ENCODE data around the gene STK32B.
"Not testable (repeated sequence)": the region's sequence is repeated elsewhere in the genome, so short reads cannot be mapped to it uniquely, and the experiment has no call there.

The STK32B gene

DNA sequence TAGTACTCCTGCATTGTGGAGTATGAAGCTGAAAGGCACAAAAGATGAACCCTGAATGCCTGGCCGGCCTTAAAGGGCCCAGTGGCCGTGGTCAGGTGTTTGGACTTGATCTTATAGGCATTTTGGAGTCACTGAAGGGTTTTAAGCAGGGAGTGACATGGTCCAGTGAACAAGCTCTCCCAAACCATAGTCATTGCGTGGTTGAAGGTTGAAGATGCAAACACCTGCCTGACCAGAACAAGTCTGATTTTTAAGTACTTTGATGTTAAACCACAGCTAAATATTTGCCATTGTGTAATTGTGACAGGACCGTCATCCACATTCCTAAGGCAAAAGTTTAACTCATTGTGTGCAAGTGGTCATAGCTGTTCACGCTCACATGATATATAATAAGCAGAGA, 3.3 kb downstream of the STK32B start:
- H3K27me3 Mint-ChIP-seq: peaks cover 41 to 66% of the 10 kb centered on the region in 2 donors
- no peak overlapping the region for H3K4me3 Mint-ChIP-seq
- H3K27ac Mint-ChIP-seq: no peak overlapping the region
- H3K4me1 Mint-ChIP-seq (ENCODE audit: low read depth in 2 of 2): peaks cover 7 to 10% of the 10 kb centered on the region in 2 donors
- no peaks in the 10 kb centered on the region for H3K36me3 Mint-ChIP-seq (ENCODE audit: insufficient read depth)
- ATAC-seq (replicated peaks) (no peak), DNase-seq (no peak)
- peaks cover 0 to 2% of the 10 kb centered on the region in 2 donors for H3K9me3 Mint-ChIP-seq

GRCh38 chr4:5055411-5055810, 4.1 kb downstream of the STK32B start:
- peaks cover 0 to 2% of the 10 kb centered on the region in 2 donors for H3K9me3 Mint-ChIP-seq
- H3K4me3 Mint-ChIP-seq: no peak overlapping the region
- peaks cover 7% of the 10 kb centered on the region in 2 donors for H3K4me1 Mint-ChIP-seq (ENCODE audit: low read depth in 2 of 2)
- ATAC-seq (replicated peaks) (no peak), DNase-seq (no peak)
- no peaks in the 10 kb centered on the region for H3K36me3 Mint-ChIP-seq (ENCODE audit: insufficient read depth)
- no peak overlapping the region for H3K27ac Mint-ChIP-seq
- peaks cover 36 to 57% of the 10 kb centered on the region in 2 donors for H3K27me3 Mint-ChIP-seq

GRCh38 chr4:5066101-5066500, 14.8 kb downstream of the STK32B start:
- Mint-ChIP-seq H3K9me3 (peaks cover 0 to 2% of the 10 kb centered on the region in 2 donors), H3K36me3 (ENCODE audit: insufficient read depth) (no peaks in the 10 kb centered on the region), H3K4me3 (no peak overlapping the region), H3K27me3 (peaks cover 10 to 18% of the 10 kb centered on the region in 2 donors), H3K27ac (no peak overlapping the region), H3K4me1 (ENCODE audit: low read depth in 2 of 2) (no peaks in the 10 kb centered on the region)
- ATAC-seq (replicated peaks) (no peak), DNase-seq (no peak)

GRCh38 chr4:5066968-5067367, 15.7 kb downstream of the STK32B start:
- not testable (repeated sequence) for H3K9me3 Mint-ChIP-seq; H3K27ac Mint-ChIP-seq; H3K36me3 Mint-ChIP-seq (ENCODE audit: insufficient read depth); DNase-seq; ATAC-seq (replicated peaks); H3K4me1 Mint-ChIP-seq (ENCODE audit: low read depth in 2 of 2); H3K4me3 Mint-ChIP-seq
- peaks cover 10 to 16% of the 10 kb centered on the region in 2 donors for H3K27me3 Mint-ChIP-seq

DNA sequence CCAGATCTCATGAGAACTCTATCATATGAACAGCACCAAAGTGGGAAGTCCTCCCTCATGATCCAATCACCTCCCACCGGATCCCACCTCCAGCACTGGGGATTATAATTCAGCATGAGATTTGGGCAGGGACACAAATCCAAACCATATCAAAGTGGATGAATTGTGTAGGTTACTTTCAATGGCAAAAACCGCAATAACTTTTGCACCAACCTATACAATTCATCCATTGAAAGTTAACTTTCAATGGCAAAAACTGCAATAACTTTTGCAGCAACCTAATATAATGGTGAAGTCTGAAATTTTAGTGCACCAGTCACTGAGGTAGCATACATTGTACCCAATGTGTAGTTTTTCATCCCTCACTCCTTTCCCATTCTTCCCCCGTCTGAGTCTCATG, 16.6 kb downstream of the STK32B start:
- Mint-ChIP-seq H3K9me3 (peaks cover 0 to 2% of the 10 kb centered on the region in 2 donors), H3K4me3 (no peak overlapping the region), H3K4me1 (ENCODE audit: low read depth in 2 of 2) (no peaks in the 10 kb centered on the region), H3K27ac (no peak overlapping the region), H3K27me3 (peaks cover 10 to 17% of the 10 kb centered on the region in 2 donors), H3K36me3 (ENCODE audit: insufficient read depth) (no peaks in the 10 kb centered on the region)
- DNase-seq: no peak
- ATAC-seq (replicated peaks): no peak

DNA sequence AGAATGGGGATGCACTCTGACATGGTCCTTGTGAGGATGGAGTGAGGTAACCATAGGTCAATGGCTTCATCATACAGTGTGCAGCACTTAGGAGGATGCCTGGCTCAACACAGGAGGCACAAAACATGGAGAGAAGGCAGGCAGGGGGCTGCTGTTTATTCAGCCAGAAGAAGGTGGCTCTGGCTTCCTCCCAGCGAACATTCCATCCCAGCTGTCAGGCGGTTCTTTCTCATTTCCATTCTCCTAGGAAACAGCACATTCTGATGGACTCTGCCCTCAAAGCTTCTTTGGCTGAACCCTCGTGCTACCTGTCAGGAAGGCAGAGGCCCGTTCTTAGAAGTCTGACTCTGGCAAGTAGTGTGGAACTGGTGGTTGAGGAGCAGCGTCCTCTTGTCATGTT, 18.6 kb downstream of the STK32B start:
- DNase-seq (no peak), ATAC-seq (replicated peaks) (no peak)
- no peaks in the 10 kb centered on the region for H3K36me3 Mint-ChIP-seq (ENCODE audit: insufficient read depth)
- H3K4me1 Mint-ChIP-seq (ENCODE audit: low read depth in 2 of 2): no peaks in the 10 kb centered on the region
- peaks cover 0 to 2% of the 10 kb centered on the region in 2 donors for H3K9me3 Mint-ChIP-seq
- H3K4me3 Mint-ChIP-seq: no peak overlapping the region
- H3K27ac Mint-ChIP-seq: no peak overlapping the region
- H3K27me3 Mint-ChIP-seq: peaks cover 10 to 21% of the 10 kb centered on the region in 2 donors

DNA sequence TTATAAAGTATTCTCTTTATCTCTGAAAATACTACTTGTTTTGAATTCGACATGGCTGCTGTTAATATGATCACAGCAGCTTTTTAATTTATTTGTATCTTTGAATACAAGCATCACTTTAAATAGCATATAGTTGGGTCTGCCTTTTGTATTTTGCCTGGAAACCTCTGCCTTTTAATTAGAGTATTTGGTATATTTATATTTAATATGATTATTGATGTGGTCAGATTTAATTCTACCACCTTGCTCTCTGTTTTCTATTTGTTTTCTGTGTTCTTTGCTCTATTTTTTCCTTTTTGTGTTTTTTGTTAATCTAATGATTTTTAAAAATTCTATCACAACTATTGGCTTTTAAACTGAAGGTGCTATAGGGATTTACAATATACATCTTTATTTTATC, 21.7 kb downstream of the STK32B start:
- DNase-seq (no peak), ATAC-seq (replicated peaks) (no peak)
- H3K4me1 Mint-ChIP-seq (ENCODE audit: low read depth in 2 of 2): no peaks in the 10 kb centered on the region
- H3K9me3 Mint-ChIP-seq: peaks cover 0 to 2% of the 10 kb centered on the region in 2 donors
- H3K27ac Mint-ChIP-seq: no peak overlapping the region
- H3K4me3 Mint-ChIP-seq: no peak overlapping the region
- H3K27me3 Mint-ChIP-seq: peaks cover 10 to 19% of the 10 kb centered on the region in 2 donors
- no peaks in the 10 kb centered on the region for H3K36me3 Mint-ChIP-seq (ENCODE audit: insufficient read depth)

GRCh38 chr4:5078009-5078408, 26.7 kb downstream of the STK32B start:
- no peak for DNase-seq
- Mint-ChIP-seq H3K27me3 (peaks cover 23 to 34% of the 10 kb centered on the region in 2 donors), H3K27ac (no peak overlapping the region), H3K36me3 (ENCODE audit: insufficient read depth) (no peaks in the 10 kb centered on the region), H3K4me1 (ENCODE audit: low read depth in 2 of 2) (no peaks in the 10 kb centered on the region), H3K4me3 (no peak overlapping the region), H3K9me3 (peaks cover 8 to 9% of the 10 kb centered on the region in 2 donors)
- no peak for ATAC-seq (replicated peaks)

DNA sequence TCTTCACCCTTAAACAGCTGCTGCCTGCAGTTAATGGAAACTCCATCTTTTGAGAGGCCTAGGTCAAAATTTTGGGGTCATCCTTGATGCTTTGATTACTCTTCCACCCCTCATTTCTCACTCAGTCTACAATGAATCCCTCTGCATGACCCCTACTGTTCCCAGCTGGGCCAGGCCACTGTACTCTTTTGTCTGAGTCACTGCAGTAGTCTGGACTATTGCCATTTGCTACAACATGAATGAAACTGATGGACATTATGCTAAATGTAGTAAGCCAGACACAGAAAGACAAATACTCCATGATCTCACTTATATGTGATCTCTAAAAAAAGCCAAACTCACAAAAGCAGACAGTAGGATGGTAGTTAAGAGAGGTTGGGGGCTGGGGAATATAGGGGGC, 28.3 kb downstream of the STK32B start:
- Mint-ChIP-seq H3K4me1 (ENCODE audit: low read depth in 2 of 2) (no peaks in the 10 kb centered on the region), H3K27me3 (peaks cover 23 to 36% of the 10 kb centered on the region in 2 donors), H3K4me3 (no peak overlapping the region), H3K36me3 (ENCODE audit: insufficient read depth) (peaks cover 3% of the 10 kb centered on the region), H3K27ac (no peak overlapping the region), H3K9me3 (peaks cover 8 to 11% of the 10 kb centered on the region in 2 donors)
- ATAC-seq (replicated peaks): no peak
- DNase-seq: no peak

- Mint-ChIP-seq H3K36me3 (ENCODE audit: insufficient read depth) (peaks cover 3% of the 10 kb centered on the region), H3K9me3 (peaks cover 8 to 11% of the 10 kb centered on the region in 2 donors), H3K27me3 (peaks cover 23 to 44% of the 10 kb centered on the region in 2 donors), H3K4me1 (ENCODE audit: low read depth in 2 of 2) (no peaks in the 10 kb centered on the region), H3K27ac (no peak overlapping the region), H3K4me3 (no peak overlapping the region)
- no peak for DNase-seq
- no peak for ATAC-seq (replicated peaks)
Observed at GRCh38 chr4:5081441-5081999, 30.2 kb downstream of the STK32B start.

DNA sequence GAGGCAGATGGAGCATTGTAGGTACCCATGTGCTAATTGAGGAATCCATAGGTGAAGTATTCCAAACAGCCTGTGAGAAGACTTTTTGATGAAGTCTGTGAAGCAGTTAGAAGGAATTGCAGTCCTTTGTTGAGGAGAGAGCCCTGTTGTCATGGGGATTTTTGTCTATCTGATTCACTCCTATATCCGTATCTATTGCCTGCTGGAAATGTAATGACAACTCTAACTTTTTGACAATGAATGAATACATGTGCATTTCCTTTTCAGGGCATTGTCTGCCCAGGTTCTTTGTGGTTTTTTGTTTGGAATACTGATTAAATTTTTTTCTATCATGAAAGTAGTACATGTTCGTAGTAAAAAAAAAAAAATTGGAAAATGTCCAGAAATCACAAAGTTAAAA, 31.1 kb downstream of the STK32B start:
- Mint-ChIP-seq H3K4me1 (ENCODE audit: low read depth in 2 of 2) (no peaks in the 10 kb centered on the region), H3K27ac (no peak overlapping the region), H3K27me3 (peaks cover 19 to 40% of the 10 kb centered on the region in 2 donors), H3K9me3 (peaks cover 8 to 11% of the 10 kb centered on the region in 2 donors), H3K4me3 (no peak overlapping the region), H3K36me3 (ENCODE audit: insufficient read depth) (peaks cover 3% of the 10 kb centered on the region)
- DNase-seq (no peak), ATAC-seq (replicated peaks) (no peak)

DNA sequence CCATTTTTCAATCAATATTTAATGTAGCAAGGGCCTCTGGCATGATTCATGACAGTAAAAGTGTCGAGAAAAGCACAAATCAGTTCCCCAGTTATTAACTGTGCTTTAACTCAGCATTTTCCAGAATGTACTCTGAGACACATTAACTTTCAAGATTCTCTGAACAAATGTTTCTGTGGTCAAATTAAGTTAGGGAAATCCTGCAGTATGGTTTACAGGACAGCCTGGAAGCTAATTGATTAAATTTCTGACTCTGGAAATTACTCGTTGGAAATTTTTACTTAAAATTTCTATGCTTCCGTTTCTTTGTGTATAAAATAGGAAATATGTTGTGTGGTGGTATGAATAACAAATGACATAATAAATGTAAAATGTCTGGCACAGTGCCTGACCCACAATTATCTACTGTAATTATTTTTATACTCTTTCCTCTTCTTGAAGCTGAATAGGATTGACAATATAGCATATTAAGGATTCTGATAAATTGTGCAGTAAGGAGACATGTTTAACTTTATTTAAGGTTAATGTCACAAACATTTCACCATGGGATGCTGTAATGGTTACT, 33.7 kb downstream of the STK32B start:
- Mint-ChIP-seq H3K27me3 (peaks cover under 1 to 26% of the 10 kb centered on the region in 2 donors), H3K36me3 (ENCODE audit: insufficient read depth) (peaks cover 3% of the 10 kb centered on the region), H3K9me3 (peaks cover 8 to 11% of the 10 kb centered on the region in 2 donors), H3K27ac (no peak overlapping the region), H3K4me3 (no peak overlapping the region), H3K4me1 (ENCODE audit: low read depth in 2 of 2) (no peaks in the 10 kb centered on the region)
- ATAC-seq (replicated peaks) (no peak), DNase-seq (no peak)

GRCh38 chr4:5086535-5086934, 35.3 kb downstream of the STK32B start:
- Mint-ChIP-seq H3K9me3 (peaks cover 3 to 7% of the 10 kb centered on the region in 2 donors), H3K4me3 (no peak overlapping the region), H3K27ac (no peak overlapping the region), H3K27me3 (peaks cover 0 to 23% of the 10 kb centered on the region in 2 donors), H3K4me1 (ENCODE audit: low read depth in 2 of 2) (no peaks in the 10 kb centered on the region), H3K36me3 (ENCODE audit: insufficient read depth) (peaks cover 3% of the 10 kb centered on the region)
- ATAC-seq (replicated peaks) (no peak), DNase-seq (no peak)

- H3K4me3 Mint-ChIP-seq: no peak overlapping the region
- H3K27ac Mint-ChIP-seq: no peak overlapping the region
- peaks cover 0 to 22% of the 10 kb centered on the region in 2 donors for H3K27me3 Mint-ChIP-seq
- H3K4me1 Mint-ChIP-seq (ENCODE audit: low read depth in 2 of 2): no peaks in the 10 kb centered on the region
- H3K36me3 Mint-ChIP-seq (ENCODE audit: insufficient read depth): no peaks in the 10 kb centered on the region
- no peak for DNase-seq
- ATAC-seq (replicated peaks): no peak
- peaks cover 5 to 11% of the 10 kb centered on the region in 2 donors for H3K9me3 Mint-ChIP-seq
Observed at GRCh38 chr4:5096261-5096660, 45.0 kb downstream of the STK32B start.
